ENCODE data around the gene PLEKHH3.

PLEKHH3 gene, protein sequence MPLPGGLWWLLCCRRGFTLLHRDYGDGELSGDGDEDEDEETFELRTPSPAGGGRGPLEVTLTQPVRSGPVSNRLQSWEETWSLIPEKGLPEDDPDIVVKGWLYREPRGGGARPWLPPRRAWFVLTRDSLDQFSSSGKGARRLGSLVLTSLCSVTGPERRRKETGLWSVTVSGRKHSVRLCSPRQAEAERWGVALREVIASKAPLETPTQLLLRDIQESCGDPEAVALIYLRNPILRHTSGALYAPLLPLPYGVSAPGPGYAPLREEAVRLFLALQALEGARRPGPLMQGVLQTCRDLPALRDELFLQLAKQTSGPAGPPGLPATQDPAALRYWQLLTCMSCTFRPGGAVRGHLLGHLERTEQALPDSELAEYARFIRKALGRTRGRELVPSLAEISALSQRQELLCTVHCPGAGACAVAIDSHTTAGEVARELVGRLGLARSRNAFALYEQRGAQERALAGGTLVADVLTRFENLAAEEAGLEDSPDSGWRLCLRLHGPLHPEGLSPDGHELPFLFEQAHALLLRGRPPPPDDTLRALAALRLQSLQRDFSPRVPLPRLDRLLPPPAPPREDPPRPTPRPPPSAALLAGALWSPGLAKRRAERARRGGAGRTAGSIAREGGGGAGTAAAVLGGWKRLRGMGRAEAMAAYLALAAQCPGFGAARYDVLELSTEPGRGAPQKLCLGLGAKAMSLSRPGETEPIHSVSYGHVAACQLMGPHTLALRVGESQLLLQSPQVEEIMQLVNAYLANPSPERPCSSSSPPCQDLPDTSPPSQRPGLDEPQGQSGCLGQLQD

DNA sequence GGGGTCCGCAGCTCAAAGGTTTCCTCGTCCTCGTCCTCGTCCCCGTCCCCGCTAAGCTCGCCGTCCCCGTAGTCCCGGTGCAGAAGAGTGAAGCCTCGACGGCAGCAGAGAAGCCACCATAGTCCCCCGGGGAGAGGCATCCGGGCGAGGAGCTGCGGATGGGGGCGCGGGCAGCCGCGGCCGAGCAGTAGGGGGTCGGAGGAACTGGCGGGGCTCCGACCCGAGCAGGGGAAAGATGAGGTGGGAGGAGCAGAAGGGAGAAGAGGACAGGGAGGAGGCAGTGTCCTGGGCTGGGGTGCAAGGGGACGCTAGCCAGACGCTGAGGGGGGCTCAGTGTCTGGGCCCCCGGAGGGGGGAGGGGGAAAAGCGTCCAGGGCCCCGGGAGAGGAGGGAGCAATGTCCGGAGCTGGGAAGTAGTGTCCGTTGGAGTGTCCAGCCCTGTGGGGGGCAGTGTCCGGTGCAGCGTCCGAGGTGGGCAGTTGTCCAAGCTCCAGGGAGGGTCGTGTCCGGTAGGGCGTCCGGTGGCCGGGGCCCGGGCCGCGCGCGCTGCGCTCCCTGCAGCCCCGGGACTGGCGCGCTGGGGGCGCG is at the start of gene PLEKHH3:
Gene PLEKHH3 (minus strand): TSS at position 571 of the 588 bp plus-strand sequence. CDS start 431 bp downstream, at position 140.
- DNase-seq (ENCODE audit: low spot score): no peak

DNA sequence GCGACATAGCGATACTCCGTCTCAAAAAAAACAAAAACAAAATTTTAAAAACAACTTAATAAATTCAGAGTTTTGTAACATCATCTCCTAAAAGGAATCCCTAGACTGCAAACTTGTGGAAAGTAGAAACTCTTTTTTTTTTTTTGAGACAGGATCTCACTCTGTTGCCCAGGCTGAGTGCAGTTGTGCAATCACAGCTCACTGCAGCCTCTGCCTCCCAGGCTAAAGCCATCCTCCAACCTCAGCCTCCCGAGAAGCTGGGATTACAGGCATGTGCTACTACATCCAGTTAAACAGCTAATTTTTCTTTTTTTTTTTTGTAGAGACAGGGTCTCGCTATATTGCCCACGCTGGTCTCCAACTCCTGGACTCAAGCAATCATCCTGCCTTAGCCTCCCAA is 48.3 kb upstream of the PLEKHH3 start:
- no peak for DNase-seq (ENCODE audit: low spot score)

DNA sequence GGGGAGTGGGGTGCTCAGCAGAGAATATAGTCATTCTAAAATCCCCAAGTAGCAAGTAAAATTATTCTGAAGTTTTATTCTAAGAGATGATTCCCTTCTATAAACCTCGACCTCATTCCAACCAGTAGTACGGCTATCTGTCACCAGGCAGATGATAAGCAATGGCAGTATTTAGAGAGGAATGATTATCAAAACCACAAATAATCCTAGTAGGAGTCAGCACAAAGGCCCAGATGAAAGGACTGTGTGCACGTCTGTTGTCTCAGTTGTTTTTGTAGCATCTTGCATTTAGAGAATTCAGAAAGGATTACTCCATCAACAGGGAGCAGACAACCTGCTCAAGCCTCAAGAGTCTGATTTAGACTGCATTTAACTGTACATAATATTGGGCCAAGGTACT is 46.8 kb upstream of the PLEKHH3 start:
- no peak for DNase-seq (ENCODE audit: low spot score)

DNA sequence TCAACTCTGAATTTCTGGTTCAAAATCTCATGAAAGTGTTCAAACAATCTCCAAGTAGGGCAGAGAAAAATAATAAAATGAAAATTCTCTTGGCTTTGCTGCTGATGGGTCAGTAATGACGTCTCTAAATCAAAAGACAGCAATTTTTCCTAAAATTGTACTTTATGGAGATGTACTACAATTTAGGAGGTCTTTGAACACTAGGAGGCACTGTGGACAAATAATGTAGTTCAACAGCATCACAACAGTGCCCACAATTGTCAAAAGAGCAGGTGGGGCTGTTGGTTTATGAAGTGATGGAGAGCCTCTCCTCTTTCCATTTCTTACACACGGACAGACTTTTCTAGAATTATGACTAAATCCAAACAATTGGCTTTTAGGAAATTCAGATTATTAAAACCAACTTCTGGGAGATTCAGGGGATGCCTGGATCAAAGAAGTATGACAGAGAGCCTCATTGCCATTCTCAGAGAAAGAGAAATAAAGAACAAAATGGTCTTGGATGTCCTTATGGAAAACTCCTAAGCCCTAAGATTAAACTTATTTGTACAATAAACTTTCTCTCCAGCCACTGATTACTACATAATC is 44.3 kb upstream of the PLEKHH3 start:
- peak; percentile 35 for DNase-seq (ENCODE audit: low spot score)

DNA sequence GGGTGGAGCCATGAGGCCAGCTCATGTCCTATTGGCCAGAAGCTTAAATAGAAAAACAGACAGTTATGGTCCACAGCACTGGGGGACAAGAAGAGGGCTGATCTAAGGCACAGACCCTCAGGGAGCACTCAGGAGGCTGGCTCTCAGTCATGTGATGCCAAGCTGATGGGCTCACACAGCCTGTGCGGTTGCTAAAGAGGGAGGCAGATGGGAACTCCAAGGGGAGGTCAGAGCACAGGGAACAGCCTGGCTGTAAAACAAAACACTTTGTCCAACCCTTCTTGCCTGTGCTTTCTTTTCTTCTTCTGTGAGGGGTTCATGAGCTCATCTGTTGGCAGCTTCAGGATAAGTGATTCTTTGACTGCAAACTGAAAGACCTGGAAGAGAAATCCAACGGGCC is 32.8 kb upstream of the PLEKHH3 start:
- DNase-seq (ENCODE audit: low spot score): no peak

DNA sequence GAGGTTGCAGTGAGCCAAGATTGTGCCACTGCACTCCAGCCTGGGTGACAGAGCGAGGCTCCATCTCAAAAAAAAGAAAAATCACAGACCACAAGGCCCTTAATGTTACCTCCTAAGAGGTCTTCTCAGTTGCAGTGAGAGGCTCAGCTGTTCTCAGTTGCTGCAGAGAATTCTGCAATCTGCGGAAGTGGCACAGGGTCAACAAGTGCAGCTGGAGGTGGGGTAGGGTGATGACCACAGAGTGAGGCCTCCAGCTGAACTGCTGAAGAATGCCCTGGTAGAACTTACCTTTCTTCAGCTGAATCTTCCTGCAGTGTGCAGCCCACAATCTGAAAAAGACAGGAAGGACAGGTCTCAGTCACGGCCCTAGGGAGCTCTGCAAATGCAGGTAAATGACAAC is 31.8 kb upstream of the PLEKHH3 start:
- no peak for DNase-seq (ENCODE audit: low spot score)

DNA sequence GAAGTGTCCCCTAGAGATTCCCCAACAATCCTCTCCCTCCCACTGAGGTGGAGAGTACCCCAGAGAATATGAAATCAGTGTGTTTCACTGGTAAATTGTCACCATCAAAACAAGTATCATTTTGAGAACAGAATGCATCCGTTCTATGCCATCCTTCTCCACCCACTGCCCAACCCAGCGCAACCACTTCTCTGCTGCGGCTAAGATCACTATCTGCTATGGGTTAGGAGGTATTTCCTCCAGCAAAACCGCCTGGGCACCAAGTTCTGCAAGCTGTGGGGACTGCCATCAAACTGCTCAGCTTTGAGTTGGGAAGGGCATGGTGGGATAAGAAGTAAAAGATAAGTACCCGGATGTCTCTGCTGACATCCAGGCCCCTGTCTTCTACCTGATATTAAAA is 29.9 kb upstream of the PLEKHH3 start:
- DNase-seq (ENCODE audit: low spot score): no peak

DNA sequence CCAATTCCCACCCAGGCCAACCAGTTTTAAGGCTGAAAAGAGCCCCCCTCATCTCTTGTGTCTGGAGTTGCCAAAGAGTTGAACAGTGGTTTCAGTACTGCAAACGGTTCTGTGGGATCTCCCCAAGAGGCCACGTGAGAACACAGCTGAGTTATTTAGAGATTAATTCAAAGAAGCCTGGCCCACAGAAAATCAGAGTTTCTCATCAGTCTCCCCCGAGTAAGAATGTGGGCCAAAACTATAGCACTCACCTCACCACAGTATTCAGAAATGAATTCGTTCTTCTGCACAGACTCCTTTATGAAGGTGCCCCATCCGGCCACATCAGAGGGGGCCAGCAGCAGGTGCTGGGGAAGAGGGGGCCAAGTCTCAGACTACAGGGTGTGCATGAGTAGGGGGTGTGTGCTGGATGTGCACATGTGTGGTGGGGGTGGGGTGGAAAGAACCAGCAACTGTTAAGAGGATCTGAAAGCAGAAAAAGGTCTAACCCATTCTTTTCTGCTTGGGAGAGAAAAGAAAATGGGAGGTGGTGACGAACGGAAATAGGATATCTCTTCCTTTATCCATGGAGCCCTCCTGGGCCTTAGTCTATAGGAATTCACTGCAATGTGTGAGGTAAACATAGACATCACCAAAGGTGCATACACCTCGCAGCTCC is 28.2 kb upstream of the PLEKHH3 start:
- no peak for DNase-seq (ENCODE audit: low spot score)

DNA sequence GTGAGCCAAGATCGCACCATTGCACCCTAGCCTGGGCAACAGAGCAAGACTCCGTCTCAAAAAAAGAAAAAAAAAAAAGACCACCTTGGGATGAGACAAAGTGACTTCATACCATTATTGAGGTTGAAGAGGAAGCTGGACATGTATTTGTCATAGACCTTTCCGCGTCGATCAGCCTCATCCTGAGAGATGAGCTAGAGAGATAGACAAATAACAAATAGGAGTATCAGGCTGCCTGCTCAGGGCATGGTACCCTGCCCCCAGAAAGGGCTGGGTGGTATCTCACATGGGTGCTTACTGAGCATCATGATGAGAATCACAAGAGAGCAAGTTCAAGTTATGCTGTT is 27.7 kb upstream of the PLEKHH3 start:
- DNase-seq (ENCODE audit: low spot score): no peak

DNA sequence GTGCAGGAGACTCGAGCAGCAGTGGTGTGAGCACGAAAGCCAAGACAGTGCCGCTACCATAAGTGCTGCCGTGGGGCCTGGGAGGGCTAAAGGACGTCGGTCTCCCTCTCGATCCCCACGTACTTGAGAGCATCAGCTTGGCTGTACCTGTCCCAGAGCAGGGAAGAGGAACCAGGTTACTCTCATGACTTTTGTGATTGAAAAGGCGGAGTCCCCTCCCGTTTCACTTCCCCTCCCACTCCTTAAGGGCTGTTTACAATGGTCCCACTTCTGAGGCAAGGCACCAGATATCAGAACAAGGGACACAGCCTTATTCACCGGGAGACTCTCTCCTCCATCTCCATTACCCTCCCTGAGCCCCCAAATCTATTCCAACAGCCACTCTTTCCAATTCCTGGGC is 25.7 kb upstream of the PLEKHH3 start:
- no peak for DNase-seq (ENCODE audit: low spot score)

DNA sequence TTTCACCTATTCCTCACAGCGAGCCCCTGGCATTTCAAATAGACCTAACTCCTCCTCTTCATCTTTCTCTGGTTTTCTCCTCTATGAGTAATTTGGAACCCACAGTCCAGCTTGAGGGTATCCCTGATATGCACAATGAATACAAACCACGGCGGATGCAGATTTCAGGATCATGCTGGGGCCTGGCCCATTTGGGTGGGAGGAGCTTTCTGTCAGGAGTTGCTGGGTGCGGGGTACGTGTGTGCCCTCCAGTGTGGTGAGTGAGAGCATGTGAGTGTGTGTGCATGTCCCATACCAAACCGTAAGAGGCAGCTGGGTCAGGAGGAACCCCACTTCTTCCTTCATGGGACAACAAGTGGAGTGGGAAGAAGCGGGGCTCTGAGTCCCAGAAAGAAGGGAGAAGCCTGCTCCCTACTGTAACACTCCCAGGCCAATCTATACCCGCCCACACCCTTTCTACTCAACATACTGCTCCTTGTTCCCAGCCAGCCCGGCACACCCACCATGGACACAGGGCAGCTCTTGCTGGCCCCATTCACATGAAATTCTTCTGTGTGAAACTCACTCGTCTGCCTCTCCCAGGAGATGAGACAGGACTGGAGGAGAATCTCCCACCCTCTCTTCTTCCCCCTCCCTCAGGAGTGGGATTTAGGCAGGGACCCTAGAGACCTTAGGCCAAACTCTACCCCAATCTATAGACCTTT is 23.9 kb upstream of the PLEKHH3 start:
- no peak for DNase-seq (ENCODE audit: low spot score)

DNA sequence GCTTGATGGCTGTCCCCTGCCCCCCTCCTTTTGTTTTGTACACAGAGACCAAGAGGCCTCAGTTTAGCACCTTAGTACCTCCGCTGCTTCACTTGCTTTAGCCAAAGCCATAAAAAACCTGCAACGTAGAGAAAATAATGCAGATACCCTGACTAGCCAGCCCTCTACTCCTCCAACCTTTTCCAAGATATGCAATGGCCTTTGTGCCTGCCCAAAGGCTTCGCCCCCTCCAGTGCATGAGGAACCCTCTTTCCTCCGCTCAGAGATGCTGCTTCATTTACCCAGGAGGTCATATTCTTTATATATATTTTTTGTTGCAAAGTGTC is 22.6 kb upstream of the PLEKHH3 start:
- no peak for DNase-seq (ENCODE audit: low spot score)

DNA sequence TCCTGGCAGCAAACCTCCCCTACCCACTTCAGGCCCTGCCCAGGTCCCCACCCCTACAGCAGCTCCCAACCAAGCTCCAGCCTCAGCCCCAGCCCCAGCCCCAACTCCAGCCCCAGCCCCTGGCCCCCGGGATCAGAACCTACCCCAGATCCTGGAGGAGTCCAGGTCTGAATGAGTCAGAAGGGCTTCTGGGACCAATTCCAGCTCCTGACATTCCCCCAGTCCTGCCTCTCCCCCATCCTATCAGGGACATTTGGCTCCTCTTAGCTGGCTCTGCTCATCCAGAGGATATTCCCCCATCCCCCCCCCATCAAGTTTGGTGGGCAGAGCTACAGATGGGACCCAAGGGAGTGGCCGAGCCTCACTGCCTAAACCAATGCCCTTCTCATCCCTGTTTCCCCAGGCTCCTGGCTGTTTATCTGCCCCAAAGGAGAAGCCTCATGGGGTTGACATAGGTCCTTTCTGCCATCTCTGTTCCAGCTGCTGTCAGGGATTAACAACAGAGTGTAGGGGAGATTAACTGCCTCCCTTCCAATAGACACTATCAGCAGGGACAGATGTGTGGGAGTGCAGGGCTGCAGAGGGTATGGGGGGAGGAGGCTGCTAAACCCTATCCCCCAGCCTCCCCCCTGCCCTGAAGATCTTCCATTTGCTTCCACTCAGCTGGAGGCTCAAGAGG is 22.1 kb upstream of the PLEKHH3 start:
- no peak for DNase-seq (ENCODE audit: low spot score)

DNA sequence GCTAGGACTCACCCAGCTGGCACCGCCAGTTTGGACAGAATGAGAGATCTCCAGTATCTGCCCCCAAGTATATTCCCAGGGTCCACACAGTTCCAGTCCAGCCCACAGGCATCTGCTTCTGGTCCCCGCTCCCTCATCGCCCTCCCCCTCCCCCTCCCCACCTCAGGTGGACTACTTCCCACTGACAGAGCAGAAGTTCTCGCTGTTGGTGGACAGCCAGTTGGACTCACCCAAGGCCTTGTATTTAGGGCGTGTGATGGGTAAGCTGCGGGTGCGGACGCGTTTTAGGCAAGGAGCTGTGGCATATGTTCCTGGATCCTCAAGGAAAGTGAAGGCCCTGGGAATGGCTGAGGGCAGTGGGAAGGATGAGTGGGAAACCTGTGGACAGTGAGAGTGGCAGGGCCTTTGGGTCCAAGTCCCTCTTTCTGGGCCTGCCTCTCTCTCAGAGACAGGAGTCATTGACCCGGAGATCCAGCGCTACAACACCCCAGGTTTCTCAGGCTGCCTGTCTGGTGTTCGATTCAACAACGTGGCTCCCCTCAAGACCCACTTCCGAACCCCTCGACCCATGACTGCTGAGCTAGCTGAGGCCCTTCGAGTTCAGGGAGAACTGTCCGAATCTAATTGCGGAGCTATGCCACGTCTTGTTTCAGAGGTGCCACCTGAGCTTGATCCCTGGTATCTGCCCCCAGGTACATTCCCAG is 20.5 kb upstream of the PLEKHH3 start:
- no peak for DNase-seq (ENCODE audit: low spot score)

DNA sequence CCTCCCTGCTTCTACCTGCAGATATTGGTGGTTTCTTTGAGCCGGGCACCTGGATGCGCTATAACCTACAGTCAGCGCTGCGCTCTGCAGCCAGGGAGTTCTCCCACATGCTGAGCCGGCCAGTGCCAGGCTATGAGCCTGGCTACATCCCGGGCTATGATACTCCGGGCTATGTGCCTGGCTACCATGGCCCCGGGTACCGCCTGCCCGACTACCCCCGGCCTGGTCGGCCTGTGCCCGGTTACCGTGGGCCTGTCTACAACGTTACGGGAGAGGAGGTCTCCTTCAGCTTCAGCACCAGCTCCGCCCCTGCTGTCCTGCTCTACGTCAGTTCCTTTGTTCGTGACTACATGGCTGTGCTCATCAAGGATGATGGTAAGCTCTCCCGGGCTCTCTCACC is 18.7 kb upstream of the PLEKHH3 start:
- no peak for DNase-seq (ENCODE audit: low spot score)

DNA sequence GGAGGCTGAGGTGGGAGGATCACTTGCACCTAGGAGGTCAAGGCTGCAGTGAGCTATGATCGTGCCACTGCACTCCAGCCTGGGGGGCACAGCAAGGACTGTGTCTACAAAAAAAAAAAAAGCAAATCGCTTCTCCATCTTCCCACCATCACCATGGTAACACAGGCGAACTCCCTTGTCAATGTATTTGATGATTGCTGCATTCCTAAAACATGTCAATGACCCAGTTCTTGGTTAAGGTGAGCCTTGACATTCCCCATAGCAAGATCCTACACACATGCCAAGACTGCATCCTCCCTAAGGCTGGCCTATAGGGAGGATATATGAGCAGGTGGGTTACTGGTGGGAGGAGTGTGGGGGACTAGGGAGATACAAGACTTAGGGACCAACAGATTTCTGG is 17.7 kb upstream of the PLEKHH3 start:
- DNase-seq (ENCODE audit: low spot score): no peak

DNA sequence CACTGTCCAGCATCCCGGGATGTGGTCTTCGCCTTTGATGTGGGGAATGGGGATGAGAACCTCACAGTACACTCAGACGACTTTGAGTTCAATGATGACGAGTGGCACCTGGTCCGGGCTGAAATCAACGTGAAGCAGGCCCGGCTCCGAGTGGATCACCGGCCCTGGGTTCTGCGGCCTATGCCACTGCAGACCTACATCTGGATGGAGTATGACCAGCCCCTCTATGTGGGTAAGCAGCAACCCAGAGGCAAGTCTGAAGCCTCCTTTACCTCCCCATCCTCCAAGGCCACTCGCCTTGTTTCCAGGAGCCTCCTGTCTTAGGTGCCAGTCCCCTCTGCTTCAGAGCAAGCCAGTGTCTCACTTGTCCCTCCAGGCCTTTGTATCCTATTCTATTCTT is 15.7 kb upstream of the PLEKHH3 start:
- no peak for DNase-seq (ENCODE audit: low spot score)

DNA sequence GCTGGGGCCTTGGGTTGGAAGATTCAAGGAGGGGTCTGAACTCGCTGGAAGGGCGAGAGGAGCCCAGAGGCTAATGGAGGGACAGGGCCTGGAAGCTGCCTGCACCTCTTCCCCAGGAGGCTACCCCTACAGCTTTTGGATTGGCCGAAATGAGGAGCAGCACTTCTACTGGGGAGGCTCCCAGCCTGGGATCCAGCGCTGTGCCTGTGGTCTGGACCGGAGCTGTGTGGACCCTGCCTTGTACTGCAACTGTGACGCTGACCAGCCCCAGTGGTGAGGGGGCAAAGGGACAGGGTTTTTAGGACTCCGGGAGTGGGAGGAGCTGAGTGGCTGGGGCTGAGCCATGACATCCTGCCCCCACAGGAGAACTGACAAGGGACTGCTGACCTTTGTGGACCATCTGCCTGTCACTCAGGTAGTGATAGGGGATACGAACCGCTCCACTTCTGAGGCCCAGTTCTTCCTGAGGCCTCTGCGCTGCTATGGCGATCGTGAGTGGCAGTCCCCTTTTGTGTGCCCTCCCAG is 14.3 kb upstream of the PLEKHH3 start:
- no peak for DNase-seq (ENCODE audit: low spot score)

DNA sequence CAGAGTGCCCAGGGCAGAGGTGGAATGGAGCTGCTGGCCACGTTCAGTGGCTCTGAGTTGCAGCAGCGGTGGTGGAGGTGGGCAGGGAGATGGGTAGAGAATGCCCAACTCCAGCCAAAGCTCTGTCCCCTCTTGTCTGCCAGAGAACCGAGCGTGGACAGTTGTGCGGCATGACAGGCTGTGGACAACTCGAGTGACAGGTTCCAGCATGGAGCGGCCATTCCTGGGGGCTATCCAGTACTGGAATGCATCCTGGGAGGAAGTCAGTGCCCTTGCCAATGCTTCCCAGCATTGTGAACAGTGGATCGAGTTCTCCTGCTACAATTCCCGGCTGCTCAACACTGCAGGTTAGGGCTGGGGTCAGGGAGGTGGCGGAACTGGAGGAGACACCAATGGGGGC is 13.8 kb upstream of the PLEKHH3 start:
- no peak for DNase-seq (ENCODE audit: low spot score)

DNA sequence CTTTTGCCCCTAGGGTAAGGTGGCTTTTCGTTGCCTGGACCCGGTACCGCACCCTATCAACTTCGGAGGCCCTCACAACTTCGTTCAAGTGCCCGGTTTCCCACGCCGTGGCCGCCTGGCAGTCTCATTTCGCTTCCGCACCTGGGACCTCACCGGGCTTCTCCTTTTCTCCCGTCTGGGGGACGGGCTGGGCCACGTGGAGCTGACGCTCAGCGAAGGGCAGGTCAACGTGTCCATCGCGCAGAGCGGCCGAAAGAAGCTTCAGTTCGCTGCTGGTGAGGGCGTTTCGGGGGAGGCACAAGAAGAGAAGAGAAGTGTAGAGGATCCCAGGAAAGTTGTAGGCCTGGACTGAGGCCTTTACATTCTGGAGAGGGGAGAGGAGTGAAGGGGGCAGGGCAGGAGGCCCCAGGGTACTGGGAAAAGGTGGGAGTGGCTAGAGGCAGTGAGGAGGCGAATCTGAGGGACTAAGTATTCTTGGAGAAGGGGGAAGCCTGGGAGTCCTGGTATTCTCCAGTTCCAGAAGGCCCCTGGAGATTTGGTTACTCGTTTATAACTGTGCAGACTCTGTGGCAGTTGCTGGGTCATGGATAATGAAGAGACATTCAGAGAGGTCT is 11.0 kb upstream of the PLEKHH3 start:
- no peak for DNase-seq (ENCODE audit: low spot score)

Data from HuH-7.5 (cell line).